ENCODE measurements around the gene MFSD6. TPM values are rescaled to one million over a fixed set of nuclear protein-coding genes. Genes with fewer than 3 reads are reported as not detected.

The MFSD6 gene
- total and polyA plus RNA-seq, 11 donors: 11.8 to 75.0 (median 18.9) TPM

DNA sequence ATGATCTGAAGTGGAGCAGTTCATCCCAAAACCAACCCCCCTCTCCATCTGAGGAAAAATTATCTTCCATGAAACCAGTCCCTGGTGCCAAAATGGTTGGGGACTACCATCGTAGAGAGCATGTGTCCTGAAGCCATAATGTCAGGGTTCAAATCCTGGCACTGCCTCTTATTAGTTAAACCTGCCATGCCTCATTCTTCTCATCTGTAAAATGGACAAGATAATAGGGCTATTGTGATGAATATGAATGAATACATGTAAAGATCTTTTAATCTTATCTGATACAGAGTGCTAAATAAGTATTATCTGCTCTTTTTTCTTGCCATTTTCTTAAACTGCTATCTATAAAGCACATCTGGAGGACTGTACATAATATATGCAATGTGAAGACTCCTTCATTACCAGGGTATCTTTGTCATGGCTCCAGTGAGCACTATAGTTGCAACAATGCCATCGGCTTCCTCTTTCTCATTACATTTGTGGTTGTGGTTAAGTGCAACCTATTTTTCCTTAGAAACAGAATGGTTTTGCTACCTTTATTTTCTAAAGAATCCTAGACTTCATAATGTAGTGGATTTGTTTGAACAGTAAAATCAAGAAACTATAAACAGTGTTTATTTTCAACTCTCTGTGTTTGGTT lies 27.0 kb downstream of the MFSD6 start:
- DNase-seq (no peak), ATAC-seq (no peak)
- no peaks in the 10 kb centered on the region for H3K9me3 ChIP-seq
- intact Hi-C loops (cut with DNase I): no loop called here
- H3K27ac ChIP-seq: no peak overlapping the region
- WGBS, 4 donors: 90 to 95% (median 92%) methylated on average over 2 of the region's 2 CpGs
- peaks cover 0 to 27% (median 6%) of the 10 kb centered on the region in 12 donors for H3K4me1 ChIP-seq
- TF ChIP-seq, protein P1, sequence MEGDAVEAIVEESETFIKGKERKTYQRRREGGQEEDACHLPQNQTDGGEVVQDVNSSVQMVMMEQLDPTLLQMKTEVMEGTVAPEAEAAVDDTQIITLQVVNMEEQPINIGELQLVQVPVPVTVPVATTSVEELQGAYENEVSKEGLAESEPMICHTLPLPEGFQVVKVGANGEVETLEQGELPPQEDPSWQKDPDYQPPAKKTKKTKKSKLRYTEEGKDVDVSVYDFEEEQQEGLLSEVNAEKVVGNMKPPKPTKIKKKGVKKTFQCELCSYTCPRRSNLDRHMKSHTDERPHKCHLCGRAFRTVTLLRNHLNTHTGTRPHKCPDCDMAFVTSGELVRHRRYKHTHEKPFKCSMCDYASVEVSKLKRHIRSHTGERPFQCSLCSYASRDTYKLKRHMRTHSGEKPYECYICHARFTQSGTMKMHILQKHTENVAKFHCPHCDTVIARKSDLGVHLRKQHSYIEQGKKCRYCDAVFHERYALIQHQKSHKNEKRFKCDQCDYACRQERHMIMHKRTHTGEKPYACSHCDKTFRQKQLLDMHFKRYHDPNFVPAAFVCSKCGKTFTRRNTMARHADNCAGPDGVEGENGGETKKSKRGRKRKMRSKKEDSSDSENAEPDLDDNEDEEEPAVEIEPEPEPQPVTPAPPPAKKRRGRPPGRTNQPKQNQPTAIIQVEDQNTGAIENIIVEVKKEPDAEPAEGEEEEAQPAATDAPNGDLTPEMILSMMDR (IDR thresholded peaks at IDR 0.05): no peak
- TF ChIP-seq POLR2A (IDR thresholded peaks at IDR 0.05): no peak
- no peak overlapping the region for H3K4me3 ChIP-seq
- no peaks in the 10 kb centered on the region for H3K27me3 ChIP-seq
- H3K36me3 ChIP-seq: peaks cover 0 to 29% (median 16%) of the 10 kb centered on the region in 9 donors

DNA sequence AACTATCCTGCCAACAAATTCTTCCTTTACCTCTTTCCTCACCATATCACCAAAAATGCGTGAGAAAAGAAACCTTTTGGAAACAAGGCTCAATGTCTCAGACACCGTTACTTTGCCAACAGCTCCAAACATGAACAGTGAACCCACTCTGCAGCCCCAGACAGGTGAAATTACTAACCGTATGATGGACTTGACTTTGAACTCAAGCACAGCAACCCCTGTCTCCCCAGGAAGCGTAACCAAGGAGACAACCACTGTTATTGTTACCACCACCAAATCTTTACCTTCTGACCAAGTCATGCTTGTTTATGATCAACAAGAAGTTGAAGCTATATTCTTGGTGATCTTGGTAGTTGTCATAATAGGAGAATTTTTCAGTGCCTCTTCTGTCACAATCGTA lies 28.4 kb downstream of the MFSD6 start:
- Histone ChIP-seq H3K4me3 (no peak overlapping the region), H3K9me3 (no peaks in the 10 kb centered on the region), H3K36me3 (peaks cover 0 to 29% (median 16%) of the 10 kb centered on the region in 9 donors), H3K4me1 (peaks cover 0 to 27% (median 8%) of the 10 kb centered on the region in 12 donors), H3K27ac (no peak overlapping the region), H3K27me3 (no peaks in the 10 kb centered on the region)
- intact Hi-C loops (cut with DNase I): no loop called here
- WGBS, 4 donors: 94 to 98% (median 98%) methylated on average over 5 of the region's 5 CpGs
- DNase-seq (no peak), ATAC-seq (no peak)
- TF ChIP-seq POLR2A (IDR thresholded peaks at IDR 0.05): no peak
- TF ChIP-seq, protein P1 (IDR thresholded peaks at IDR 0.05): no peak

DNA sequence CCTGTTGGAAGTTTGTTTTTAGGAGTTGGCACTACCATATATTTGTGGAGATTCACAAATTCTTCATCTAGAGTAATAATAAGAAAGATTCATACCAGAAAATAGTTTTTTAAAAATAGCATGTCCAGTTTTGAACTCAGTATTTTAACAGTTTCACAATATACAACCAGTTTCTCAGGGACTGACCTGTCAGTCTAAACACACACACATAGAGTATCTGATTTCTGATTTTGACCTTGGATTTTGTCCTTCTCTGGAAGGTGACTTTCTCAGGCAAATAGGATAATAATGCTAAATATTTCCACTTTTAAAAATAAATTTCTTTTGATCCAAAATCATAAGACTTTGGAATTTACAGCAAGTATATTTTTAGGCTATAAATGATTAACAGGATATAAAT lies 32.0 kb downstream of the MFSD6 start:
- Histone ChIP-seq H3K36me3 (peaks cover 0 to 29% (median 16%) of the 10 kb centered on the region in 9 donors), H3K27me3 (no peaks in the 10 kb centered on the region), H3K9me3 (no peaks in the 10 kb centered on the region), H3K27ac (no peak overlapping the region), H3K4me3 (no peak overlapping the region), H3K4me1 (peaks cover 0 to 44% (median 18%) of the 10 kb centered on the region in 12 donors)
- TF ChIP-seq, protein P1 (IDR thresholded peaks at IDR 0.05): no peak
- no peak for TF ChIP-seq POLR2A (IDR thresholded peaks at IDR 0.05)
- DNase-seq (no peak), ATAC-seq (no peak)
- intact Hi-C loops (cut with DNase I): no loop called here

DNA sequence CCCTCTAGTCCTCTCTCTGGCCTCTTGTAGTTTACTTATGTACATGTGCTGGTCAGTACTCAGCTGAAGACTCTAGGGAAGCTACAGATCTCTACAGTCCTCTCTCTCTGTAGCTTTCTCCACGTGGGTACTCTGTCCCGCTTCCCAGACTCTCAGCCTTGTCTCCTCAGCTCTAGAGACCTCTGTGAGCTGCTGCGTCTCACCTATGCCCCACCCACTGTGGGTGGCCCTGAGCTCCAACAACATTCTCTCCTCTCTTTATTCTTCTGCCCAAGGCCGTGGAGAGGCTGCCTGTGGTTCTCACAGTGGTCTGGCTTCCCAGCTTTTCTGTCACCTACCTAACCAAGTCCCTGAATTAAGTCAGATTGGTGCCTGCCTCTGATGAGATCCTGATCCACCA lies 33.4 kb downstream of the MFSD6 start:
- peaks cover 0 to 55% (median 27%) of the 10 kb centered on the region in 12 donors for H3K4me1 ChIP-seq
- 82 to 90% (median 84%) methylated on average over 4 of the region's 4 CpGs for WGBS, 4 donors
- no peak overlapping the region for H3K4me3 ChIP-seq
- intact Hi-C loops (cut with DNase I): no loop called here
- no peaks in the 10 kb centered on the region for H3K9me3 ChIP-seq
- H3K27ac ChIP-seq: no peak overlapping the region
- DNase-seq: no peak
- ATAC-seq: peak in 1 of 4 donors; percentile 42
- TF ChIP-seq, protein P1 (IDR thresholded peaks at IDR 0.05): no peak
- no peak for TF ChIP-seq POLR2A (IDR thresholded peaks at IDR 0.05)
- no peaks in the 10 kb centered on the region for H3K27me3 ChIP-seq
- peaks cover 0 to 21% (median 9%) of the 10 kb centered on the region in 9 donors for H3K36me3 ChIP-seq
